K562 (cell line): ENCODE results near the gene CCDC9. TPM values are rescaled to one million over a fixed set of nuclear protein-coding genes. Genes with fewer than 3 reads are reported as not detected.
A peak's percentile ranks its signal among the peaks of the same experiment; 100 is the strongest.
"Not testable (repeated sequence)": the region's sequence is repeated elsewhere in the genome, so short reads cannot be mapped to it uniquely, and the experiment has no call there.

Experiments
- SMARCA4 ChIP-seq: fragments of 450-650 bp; IDR thresholded peaks from 2 replicates; pipeline ENCODE4 v1.6.1; 2016
- SOX6 ChIP-seq: fragments of 450-650 bp; IDR thresholded peaks from 2 replicates; pipeline ENCODE4 v1.6.1; 2014; ENCODE audit warnings: mild to moderate bottlenecking
- STAT5A ChIP-seq: IDR thresholded peaks from 2 replicates; pipeline ENCODE4 v1.6.1; 2012; ENCODE audit warnings: low read length, inconsistent platforms, borderline replicate concordance
- TEAD4 ChIP-seq, 2 experiments: sonication (generic) in 1 of 2; formaldehyde crosslinking in 1 of 2; IDR thresholded peaks; 2 replicates each; pipeline versions ENCODE4 v1.6.1 to v1.8.0; 2012 to 2022; ENCODE audit warnings: borderline replicate concordance in 1 of 2, inconsistent platforms in 1 of 2, low read length in 1 of 2, mild to moderate bottlenecking in 1 of 2, missing genetic modification reagents in 1 of 2
- ZBTB1 ChIP-seq: sonication (generic); formaldehyde crosslinking; IDR thresholded peaks from 2 replicates; pipeline ENCODE4 v1.8.1; 2023; ENCODE audit warnings: missing genetic modification reagents, low read depth, mild to moderate bottlenecking, borderline replicate concordance
- polyA plus RNA-seq, 8 experiments: library from polyadenylated mRNA; depleted of rRNA in 4 of 8; stranded (reverse) in 5 of 8; unstranded in 3 of 8; fragments of >200 nt; fragmentation: Nextera tagmentation in 2 of 8; fragmentation: Illumina TruSeq in 1 of 8; extraction: Ambion mirVana in 2 of 8; extraction: Trizol in 1 of 8; gene quantifications; 2 replicates each; pipeline versions ENCODE4 v1.2.1 to v1.2.3, GENCODE V29; 2011 to 2014; ENCODE audit warnings: inconsistent platforms in 1 of 8, missing spikeins in 1 of 8
- total RNA-seq, 7 experiments: library from RNA; depleted of rRNA in 6 of 7; stranded (reverse); fragments of >200 nt in 6 of 7; fragmentation: Illumina TruSeq in 2 of 7; extraction: Trizol in 2 of 7; gene quantifications; 2 replicates each; pipeline versions ENCODE4 v1.2.1 to v1.2.3, GENCODE V29; 2011 to 2021; ENCODE audit warnings: low replicate concordance in 1 of 7
- TF ChIP-seq, protein P1 (sequence below): sonication (generic); IDR thresholded peaks from 2 replicates; pipeline ENCODE4 v1.6.1; 2016
- TF ChIP-seq, protein P2 (sequence below): fragments of 250-450 bp; sonication (Bioruptor Pico); IDR thresholded peaks from 2 replicates; pipeline ENCODE4 v1.8.0; 2021; ENCODE audit warnings: mild to moderate bottlenecking, moderate library complexity

Gene CCDC9
- total and polyA plus RNA-seq, 9 of the 15 experiments (the other 6 are each of a cell fraction or from before 2014, with no cell fraction given): 0.23 to 38.6 (median 8.4) TPM

DNA sequence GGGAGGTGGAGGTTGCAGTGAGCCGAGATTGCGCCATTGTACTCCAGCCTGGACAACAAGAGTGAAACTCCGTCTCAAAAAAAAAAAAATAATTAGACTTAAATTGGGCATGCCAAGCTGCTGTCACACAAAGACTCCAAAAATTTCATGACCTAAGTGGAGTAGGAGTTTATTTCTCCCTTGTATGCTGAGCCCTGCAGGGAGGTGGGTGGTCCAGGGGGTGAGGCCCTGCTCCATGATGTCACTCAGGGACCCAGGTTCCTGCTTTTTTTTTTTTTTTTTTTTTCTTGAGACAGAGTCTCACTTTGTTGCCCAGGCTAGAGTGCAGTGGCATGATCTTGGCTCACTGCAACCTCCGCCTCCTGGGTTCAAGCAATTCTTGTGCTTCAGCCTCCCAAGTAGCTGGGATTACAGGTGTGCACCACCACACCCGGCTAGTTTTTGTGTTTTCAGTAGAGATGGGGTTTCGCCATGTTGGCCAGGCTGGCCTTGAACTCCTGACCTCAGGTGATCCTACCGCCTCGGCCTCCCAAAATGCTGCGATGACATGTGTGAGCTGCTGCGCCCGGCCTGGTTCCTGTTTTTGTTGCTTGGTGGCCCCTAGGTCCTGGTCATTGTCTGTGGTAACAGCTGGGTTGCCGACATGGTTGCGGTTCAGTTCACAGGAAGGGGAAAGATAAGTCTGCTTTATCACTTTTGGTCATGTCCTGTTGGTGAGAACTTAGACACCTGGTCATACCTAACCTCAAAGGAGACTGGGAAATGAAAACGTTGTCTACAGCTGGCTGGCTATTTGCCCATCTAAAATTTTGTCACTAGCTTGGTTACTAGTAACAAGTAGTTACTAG is 5.8 kb downstream of the CCDC9 start (continued):
- TF ChIP-seq, protein P1, sequence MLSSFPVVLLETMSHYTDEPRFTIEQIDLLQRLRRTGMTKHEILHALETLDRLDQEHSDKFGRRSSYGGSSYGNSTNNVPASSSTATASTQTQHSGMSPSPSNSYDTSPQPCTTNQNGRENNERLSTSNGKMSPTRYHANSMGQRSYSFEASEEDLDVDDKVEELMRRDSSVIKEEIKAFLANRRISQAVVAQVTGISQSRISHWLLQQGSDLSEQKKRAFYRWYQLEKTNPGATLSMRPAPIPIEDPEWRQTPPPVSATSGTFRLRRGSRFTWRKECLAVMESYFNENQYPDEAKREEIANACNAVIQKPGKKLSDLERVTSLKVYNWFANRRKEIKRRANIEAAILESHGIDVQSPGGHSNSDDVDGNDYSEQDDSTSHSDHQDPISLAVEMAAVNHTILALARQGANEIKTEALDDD: peak; percentile 98
- 0 out of 2 replicates have a peak, but pooled peaks have one; percentile 29 for TF ChIP-seq STAT5A
- TF ChIP-seq SMARCA4: peak; percentile 53; the same call in 1 of the 2 replicates
- peak; percentile 81 for TF ChIP-seq TEAD4 (IDR thresholded peaks at IDR 0.05; ENCODE audit: low read length)
- TF ChIP-seq TEAD4 (CRISPR knock-in tag; IDR thresholded peaks at IDR 0.05; ENCODE audit: borderline replicate concordance): not testable (repeated sequence)
- TF ChIP-seq, protein P2, sequence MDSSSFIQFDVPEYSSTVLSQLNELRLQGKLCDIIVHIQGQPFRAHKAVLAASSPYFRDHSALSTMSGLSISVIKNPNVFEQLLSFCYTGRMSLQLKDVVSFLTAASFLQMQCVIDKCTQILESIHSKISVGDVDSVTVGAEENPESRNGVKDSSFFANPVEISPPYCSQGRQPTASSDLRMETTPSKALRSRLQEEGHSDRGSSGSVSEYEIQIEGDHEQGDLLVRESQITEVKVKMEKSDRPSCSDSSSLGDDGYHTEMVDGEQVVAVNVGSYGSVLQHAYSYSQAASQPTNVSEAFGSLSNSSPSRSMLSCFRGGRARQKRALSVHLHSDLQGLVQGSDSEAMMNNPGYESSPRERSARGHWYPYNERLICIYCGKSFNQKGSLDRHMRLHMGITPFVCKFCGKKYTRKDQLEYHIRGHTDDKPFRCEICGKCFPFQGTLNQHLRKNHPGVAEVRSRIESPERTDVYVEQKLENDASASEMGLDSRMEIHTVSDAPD (CRISPR knock-in tag): peak; percentile 80
- TF ChIP-seq ZBTB1 (CRISPR knock-in tag): peak; percentile 94
- TF ChIP-seq SOX6: peak; percentile 25; the same call in 1 of the 2 replicates
